Activated effector memory CD4-positive, alpha-beta T cell treated with Interleukin-2 at 50 U/mL for 16 hours (primary cell): ENCODE data around the gene SLC1A1.

Experiments
- DNase-seq: peaks from one replicate; pipeline ENCODE4 v3.0.0-alpha.2; 2020

The SLC1A1 gene

DNA sequence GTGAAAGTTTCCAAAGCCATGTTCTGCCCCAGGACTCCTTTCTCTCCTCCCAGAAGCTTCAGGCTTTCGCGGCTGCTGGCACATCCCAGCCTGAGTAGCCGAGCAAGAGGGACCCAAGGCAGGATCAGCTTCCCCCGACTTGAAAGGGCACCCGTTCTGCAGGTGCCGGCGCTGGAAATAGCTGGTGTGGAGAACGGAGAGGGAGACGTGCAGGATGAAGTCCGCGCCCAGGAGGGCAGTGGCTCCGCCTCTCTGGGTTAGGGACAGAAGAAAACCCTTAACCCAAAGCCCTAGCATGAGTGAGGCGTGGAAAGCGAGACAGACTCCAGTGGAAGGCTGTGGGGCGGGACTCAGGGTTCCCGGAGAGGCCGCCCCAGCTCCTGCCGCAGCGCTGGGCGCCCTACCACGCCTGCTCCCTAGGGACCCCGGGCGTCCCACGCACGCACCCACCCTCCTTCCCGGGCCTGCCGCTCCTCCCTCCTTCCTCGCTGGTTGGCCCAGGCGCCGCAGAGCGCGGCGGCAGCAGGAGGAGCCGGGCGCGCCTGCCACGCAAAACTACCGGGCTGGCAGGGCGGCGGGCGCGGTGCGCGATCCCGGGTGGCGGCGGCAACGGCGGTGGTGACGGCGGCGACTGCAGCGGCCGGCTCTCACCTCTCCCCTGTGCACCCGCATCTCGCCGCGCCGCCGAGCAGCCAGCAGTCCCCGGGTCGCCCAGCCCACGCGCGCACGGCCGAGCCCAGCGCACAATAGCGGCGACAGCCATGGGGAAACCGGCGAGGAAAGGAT lies at the start of gene SLC1A1:
Gene SLC1A1 (plus strand): TSS at position 550 of the 786 bp plus-strand sequence. CDS start 212 bp downstream, at position 762.
- no peak for DNase-seq

DNA sequence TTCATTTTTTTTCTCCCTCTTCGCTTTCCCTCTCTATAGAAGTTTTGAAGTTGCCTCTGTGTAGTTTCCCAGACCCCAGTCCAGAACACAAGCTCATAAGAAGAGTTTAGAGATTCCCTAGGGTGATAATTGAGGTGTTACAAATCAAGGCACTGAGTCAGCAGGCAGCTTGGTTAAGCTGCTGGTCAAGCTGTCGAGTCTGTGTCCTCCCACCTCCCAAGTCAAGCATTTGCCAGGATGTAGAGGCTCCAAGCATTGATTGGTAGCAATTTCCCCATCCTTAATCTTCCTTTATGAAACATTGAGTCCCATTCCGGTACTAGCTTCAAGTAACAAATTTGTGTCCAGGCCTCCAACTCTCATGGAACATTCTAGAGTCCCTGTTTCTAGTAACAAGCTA lies 47.5 kb upstream of the SLC1A1 start:
- no peak for DNase-seq

DNA sequence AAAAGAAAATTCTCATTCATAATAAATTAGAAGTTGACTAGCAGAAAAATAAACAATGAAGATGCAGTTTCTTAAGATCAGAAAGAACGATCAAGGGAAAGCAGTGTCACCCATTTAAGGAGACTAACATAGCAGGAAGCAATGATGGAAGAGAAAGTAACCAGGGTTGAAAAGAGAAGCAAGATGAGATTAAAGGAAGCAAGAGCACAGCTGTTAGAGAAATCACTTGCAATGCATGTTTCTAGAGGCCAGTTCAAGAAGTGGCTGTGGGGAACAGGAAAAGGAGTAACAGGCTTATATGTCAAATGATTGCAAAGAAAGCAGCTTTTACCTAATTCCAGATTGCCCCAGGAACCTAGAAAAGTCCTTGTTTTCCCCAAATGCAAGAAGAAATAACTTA lies 46.8 kb upstream of the SLC1A1 start:
- DNase-seq: no peak

DNA sequence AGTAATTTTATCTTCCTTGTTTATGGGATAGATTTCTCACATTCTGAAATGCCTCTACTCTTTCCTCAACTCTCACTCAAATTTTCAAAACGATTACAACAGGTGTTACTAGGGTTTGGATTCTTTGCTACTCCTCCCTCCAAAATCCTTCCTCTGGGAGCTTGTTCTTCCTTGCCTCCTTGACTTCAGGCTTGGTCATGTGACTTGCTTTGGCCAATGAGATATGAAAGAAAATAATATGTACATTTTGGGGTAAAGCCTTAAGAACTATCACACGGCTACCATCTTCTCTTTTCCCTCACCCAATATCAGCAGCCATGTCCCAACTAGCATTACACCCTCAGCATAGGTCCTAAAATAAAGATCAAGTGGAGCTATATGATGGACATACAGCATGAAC lies 28.8 kb upstream of the SLC1A1 start:
- no peak for DNase-seq

DNA sequence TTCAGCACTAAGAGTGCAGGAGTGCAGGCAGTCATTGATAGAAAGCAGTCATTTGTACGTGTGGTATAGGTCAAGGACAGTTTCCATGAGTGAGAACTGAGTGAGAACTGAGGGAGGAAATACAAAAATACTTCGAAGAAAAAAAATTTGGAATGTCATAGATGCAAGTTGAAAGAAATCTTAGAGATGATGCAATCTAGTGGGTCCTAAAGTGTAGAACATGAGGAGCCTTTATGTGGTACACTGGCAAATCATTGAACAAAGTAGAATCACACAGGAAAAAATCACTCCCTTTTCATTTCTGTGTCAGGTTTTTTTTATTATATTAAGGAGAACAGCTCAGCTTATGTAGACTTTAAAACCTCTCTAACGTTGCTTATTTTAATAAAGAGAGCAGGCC lies 26.4 kb upstream of the SLC1A1 start:
- no peak for DNase-seq

DNA sequence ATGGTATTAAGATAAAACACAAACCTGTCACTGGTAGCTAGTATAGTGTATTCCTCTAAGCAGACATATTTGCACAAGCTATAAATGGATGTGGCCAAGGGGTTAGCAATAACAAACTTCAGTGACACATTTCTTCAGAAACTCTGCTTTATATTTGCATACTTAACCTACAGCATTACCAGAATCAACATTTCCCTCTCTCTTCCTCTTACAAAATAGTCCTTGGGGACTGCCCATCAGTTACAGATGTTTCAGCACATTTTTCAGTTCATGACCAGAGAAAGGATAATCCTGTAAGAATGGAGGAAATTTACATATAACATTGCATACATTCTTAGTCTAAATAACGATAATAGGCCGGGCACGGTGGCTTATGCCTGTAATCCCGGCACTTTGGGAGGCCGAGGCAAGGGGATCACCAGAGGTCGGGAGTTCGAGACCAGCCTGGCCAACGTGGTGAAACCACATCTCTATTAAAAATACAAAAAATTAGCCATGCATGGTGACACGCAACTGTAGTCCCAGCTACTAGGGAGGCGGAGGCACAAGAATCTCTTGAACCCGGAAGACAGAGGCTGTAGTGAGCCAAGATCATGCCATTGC lies 25.3 kb upstream of the SLC1A1 start:
- DNase-seq: no peak

DNA sequence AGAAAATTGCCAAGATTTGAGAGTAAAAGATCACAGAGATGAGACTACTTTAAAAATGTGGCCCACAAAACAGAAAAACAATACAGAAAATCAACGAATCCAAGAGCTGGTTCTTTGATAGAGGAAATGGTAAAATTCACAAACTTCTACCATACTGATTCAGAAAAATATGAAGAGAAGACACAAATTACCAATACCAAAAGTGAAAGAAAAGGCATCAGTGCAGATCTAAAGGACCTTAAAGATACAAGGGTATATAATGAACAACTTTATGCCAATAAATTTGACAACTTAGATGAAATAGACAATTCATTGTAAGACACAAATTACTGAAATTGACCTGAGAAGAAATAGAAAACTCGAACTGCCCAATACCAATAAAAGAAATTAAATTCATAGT lies 24.4 kb upstream of the SLC1A1 start:
- no peak for DNase-seq

DNA sequence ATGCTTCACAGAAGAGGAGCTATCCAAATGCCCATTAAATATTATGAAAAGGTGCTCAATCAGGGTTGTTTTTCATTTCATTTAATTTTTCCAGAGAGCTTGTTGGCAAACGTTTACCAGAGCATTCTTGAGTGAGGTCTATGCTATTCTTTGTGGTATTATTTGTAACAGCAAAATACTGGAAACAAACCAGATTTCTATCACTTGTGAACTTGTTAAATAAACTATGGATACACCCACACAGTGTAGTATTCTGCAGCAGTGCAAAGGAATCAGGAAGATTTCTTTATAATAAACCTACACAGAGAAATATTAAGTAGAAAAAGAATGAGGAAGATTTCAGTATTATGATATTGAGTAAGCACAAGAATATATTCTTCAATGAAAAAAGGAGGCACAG lies 15.0 kb upstream of the SLC1A1 start:
- no peak for DNase-seq

DNA sequence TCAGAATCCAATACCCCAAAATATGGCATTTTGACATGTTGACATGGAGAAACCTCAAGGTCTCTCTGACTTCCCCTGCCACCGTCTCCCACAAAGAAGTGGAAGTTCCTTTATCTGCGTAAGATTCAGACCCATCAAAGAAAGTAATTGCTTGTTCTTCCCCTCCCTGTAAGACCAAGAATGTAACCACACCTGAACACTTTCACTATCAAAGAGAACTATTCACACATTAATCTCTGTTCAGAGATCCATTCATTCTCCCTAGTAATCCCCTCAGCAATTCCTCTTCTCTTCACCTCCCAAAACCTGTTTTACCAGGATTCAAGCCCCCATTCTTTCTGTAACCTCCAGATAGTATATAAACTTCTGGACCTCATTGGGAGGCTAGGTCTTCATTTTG lies 4.1 kb upstream of the SLC1A1 start:
- DNase-seq: no peak

DNA sequence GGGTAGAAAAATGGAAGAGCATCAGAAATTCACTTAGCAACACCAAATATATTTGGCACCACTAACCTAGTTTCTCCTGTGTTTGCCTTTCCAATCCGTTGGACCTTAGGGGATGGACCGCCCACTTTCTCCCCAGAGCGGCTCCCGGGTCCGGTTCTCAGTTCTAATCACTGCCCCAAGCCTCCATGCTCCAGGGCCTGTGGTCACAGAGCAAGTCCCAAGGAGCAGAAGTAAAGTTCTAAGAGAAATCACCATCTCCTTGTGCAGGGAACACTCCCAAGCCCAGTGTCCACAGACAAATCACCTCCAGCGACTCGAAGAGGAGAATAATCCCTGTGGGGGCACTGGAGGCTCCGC lies 728 bp upstream of the SLC1A1 start:
- no peak for DNase-seq

DNA sequence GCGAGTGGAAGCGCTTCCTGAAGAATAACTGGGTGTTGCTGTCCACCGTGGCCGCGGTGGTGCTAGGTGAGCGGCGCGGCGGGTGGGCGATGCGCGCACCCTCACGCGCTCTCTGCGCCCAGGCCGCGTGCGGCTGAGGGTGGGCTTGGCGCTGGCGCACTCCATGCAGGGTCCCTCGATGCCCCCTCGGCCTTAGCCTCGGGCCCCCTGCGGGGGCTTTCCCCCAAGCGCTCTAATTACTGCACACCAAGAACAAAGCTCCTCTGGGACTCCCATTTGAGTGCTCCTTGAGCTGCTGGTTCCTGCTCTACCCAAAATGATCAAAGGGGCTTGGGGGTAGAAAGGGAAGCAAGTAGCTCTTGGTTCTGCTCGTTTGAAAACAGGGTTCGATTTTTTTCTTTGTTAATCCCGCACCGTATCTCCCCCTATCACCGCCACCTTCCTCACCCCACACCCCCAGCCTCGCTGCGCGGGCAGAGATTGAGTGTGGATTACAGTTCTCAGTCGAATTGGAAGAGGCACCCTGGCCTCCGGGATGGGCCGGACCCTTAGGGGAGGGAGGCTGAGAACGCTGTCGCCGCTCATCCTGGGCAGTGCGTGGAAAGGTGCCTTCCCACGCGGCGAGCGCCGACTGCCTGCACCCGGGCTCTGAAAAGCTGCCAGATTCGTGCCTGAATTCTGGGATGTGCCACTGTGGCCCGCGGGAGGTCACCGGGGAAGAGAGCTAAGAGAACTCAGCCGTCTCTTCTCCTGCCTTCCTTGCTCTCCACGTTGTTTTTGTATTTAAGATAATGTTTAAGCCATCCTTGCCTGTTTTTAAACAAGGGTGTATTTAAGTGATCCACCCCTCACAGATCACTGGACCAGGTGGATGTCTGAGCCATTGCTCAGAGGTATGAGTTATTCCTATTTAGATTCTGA lies 697 bp downstream of the SLC1A1 start:
- DNase-seq: no peak

DNA sequence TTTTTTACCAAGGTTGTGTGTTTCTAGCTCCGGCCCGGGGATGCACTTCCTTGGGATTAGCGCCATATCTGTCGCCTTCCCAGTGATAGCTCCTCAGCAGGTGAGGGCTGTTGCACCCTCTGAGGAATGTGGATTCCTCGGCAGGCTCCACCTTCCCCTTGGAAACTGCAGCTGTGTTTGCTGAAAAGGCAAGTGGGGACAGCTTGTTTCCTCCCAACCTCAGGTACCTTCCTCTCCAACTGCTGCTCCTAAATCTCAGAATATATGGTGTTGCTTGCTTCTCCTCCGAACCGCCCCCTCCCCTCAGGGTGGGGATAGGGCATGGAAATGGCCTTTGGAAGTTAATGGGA lies 1.3 kb downstream of the SLC1A1 start:
- no peak for DNase-seq

DNA sequence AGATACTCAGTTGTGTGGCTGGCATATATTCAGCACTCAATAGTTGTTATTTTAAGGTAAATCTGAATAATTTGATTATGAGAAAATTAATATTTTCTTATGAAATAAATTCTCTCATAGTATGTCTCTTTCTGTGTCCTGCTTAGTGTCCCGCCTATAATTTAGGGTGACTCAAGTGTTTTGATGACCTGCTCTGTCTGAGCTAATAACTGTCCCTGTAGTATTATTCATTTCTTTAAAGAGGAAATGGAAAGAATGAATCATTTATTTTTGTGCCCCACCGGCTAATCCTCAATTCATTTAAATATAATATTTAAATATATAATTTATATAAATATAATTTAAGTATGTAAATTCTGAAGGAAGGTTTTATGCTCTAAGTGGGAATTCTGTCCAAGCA lies 4.1 kb downstream of the SLC1A1 start:
- no peak for DNase-seq

DNA sequence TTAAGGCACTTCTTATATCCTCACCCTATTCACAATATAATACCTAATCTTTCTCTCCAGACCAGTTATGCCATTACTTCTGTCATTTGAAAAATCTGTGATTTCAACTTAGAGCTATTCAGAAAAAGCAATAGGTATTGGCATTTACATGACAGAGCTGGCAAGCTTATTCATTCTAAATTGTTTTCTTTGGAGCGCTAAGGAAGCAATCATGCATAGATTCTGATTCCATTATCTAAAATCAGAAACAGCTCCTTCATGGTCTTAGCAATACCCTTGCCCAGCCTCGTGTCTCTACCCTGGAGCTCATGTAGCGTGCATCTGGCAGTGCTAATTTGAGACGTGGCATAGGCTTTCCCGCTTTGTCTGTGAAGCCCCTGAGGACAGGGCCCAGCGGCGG lies 4.5 kb downstream of the SLC1A1 start:
- DNase-seq: no peak

DNA sequence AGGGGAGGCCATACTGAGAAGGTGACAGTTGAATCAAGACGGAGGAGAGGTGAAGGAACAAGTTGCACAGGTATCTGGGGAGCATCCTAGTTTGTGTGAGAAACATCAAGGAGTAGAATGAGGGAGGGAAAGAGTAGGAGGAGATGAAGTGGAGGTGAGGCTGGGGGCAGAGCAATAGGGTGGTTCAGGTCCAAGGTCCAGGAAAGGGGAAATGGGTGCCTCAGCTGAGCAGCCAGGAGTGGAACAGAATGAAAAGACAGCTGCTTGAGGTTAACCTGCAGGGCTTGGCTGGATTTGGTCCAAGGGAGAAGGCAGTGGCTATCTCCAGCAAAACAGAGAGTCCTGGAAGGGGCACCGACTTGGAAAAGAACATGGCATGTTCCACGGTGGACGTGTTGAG lies 5.3 kb downstream of the SLC1A1 start:
- no peak for DNase-seq

DNA sequence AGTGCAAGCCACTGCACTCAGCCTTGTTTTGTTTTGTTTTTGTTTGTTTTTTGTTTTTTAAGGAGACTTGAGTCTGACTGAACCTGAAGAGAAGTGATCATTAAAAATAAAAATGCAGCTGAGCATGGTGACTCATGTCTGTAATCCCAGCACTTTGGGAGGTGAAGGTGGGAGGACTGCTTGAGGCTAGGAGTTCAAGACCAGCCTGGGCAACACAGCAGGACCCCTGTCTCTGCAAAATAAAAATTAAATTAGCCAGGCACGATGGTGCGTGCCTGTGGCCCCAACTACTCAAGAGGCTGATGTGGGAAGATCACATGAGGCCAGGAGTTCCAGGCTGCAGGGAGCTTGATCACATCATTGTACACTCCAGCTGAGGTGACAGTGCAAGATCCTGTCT lies 6.2 kb downstream of the SLC1A1 start:
- DNase-seq: no peak

DNA sequence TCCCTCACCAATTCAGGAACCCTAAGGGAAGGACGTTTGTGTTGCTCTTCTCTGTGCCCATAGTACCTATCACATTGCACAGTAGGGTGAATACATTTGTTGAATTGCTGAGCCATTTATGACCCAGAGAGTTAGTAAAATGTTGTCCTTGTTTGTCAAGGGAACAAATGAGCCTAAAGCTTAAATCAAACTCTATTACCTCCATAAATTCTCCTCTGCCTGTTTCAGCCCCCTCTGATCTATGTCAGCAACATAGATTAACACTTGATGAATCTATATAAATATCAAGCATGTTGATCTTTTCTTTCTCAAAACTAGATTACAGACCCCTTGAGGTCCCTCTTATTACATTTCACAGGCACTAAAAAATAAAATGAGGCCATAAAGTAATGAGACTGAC lies 7.1 kb downstream of the SLC1A1 start:
- DNase-seq: no peak

DNA sequence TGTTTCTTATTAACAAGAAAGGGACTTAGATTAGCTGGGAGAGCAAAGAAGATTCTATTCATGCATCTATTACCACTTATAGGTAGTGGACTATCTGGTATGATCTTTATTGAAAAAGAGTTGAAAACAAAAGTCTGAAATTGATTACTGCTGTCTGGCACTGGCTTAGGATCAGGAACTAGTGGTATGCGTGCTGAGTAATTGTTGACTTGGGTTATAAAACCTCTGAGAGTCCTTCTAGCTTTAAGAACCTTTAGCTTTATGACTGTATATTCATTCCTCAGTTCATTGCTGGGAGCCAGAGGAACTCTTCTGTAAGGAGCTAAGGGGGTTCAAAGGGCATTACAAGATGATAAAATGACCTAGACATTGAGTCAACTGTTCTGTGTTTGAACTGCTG lies 7.6 kb downstream of the SLC1A1 start:
- no peak for DNase-seq

DNA sequence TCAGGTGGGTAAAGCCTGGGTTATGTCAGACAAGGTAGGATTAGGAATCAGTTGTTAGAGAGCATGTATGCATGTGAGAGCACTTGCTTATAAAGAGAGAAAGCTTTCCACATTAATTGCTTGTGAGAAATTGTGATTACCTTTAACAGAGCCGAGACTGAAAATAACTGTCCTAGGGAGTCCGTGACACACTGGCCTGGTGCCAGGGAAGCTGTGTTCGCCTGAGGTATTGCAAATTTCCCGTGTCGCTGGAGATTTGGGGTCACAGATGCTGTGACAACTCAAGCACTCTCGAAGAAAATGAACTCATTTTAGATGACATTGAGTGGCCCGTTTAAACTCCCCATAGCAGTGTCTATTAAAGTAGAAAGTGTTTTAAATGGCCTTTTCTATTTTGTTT lies 9.6 kb downstream of the SLC1A1 start:
- DNase-seq: no peak

DNA sequence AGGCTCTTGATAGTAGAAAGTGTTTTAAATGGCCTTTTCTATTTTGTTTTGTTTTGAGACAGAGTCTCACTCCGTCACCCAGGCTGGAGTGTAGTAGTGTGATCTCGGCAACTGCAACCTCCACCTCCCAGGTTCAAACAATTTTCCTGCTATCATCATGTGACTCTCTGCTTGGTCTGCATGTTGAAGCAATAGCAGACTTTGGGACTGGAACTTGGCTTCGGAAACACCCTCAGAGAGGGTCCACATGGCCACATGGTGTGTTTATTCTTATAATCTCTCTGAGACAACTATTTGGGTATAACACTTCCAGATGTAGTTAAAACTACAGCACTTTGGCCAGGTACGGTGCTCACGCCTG lies 10.9 kb downstream of the SLC1A1 start:
- no peak for DNase-seq

DNA sequence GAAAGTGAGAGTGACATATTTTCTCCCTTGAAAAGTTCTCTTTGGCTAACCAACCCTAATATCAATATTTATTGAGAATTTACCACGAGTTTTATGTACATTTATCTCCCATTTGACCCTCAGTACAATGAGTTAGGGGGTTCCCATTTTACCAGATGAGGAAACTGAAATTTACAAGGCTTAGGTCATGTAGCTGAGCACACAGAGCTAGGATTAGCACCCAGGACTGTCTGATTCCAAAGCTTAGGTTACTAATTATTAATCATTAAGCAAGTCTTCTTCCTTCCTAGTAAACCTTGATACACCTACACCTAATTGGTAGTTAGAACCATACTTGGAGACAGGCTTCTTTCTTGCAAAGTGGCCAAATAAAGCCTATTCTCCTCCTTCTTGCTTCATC lies 12.2 kb downstream of the SLC1A1 start:
- no peak for DNase-seq

DNA sequence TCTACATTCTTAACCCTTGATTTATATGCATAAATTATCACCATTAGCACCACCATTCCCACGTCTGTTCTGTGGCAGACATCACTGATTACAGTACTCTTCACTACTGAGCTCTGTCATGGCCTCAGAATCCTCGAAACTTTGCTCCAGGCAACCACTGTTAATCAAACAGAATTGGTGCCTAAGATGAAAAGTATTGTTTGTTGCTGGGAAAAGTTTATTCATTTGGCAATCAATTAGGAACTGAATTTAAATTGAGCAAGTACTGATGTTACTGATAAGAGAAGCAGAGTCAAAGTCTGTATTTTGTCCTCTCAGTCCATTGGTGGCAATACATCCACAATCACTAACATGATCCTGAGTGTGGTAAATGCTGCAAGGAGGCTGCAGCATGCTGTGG lies 12.8 kb downstream of the SLC1A1 start:
- no peak for DNase-seq

DNA sequence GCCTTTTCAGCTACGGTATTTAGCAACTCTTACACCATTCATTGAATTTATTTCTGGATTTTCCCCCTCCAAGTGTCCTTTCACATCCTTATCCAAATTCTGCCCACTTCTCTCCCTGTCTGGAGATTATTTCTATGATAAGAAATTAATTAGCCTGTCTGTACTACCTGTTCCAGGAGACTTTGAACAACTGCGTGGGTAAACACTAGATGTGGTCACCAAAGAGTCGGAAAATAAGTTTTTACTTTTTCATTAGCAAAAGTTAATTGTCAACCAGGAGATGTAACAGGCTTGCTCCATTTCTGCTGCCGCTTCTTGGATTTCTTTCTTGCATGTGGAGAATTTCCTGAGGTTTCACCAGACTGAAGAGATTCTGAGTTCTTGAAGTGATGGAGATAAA lies 14.0 kb downstream of the SLC1A1 start:
- DNase-seq: no peak

DNA sequence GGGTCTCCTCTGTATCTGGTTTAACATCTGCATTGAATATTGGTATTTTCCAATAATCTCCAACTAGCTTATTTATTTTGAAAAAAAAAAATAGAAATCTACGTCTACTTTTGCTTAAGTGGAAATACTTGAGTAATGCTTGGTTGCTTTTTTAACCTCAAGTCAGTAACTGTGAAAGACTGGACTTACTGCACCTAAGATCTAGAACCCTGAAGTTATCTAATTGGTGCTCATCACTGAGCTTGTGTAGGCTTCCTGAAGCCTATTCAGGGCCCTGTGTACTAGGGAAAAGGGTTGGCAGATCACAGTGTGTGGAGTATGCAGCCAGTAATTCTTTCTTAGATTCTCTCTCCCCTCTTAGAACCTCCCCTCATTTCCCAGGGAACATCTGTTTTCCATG lies 16.2 kb downstream of the SLC1A1 start:
- DNase-seq: no peak
